ENCODE results near the gene C8A.

C8A gene
- total RNA-seq: 0 reads per million in 2 donors

DNA sequence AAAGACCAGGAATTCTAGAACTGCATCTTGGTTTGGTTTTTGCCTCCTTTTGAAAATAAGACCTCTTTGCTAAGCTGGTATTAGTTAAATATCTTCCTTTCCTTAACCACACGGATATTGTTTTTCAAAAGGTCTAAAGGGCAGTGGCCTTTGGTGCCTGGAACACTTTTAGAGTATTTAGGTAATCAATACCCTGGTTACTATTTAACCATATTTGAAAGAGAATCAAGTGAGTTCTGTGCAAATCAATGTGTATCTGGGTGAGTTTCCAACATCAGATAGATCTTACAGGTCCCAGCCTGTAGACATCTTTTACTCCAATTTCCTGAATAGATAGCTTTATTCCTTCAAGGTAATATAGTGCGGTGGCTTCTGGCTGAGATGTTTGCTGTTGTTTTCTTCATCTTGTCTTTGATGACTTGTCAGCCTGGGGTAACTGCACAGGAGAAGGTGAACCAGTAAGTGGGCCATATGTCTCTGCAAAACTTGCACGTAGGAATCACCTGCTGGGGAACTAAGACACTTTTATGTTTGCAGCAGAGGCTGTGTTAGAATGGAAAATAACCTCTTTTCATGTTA is at the start of gene C8A:
Gene C8A, plus strand, starts transcription at position 277 of the 579 bp plus-strand sequence. Its CDS starts 105 bp downstream, at position 382.
- DNase-seq: no peak

DNA sequence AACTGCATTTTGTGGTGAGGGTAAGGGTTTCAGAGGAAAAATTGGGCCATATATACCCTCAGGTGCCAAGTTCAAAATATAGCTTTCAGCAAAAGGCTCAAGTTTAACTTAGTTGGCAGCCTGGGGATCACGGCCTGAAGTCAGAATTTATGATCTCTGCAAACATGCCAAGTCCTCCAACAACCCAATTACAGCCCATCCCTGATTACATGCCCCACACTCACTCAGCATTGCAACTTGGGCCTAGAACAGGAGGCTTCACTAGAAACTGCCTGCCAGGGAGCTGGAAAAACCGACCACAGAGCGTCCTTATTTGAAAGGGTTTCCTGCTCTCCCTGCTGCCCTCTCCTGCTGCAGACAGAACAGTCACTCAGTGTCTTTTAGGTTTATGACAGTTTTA is 47.8 kb upstream of the C8A start:
- DNase-seq: no peak

DNA sequence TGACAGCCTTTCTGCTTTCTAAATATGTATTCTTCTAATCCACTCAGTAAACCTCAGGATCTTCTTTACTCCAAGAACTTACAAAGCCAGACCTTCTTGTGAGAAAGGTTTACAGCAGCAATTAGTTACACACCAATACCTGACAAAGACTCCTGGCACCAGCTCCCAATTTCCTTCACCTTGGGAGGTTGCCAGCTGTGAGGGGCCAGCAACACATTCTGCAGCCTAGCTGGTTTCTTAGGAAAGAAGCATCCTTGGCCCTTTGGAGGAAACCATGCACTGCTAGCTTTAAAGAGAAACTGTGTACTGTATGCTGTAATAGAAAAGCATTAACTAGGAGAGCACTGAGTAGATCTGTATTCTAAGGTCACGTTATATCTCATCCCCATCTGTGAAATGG is 46.2 kb upstream of the C8A start:
- no peak for DNase-seq

- no peak for DNase-seq
These were observed 43.3 kb upstream of the C8A start for GRCh38 chr1:56811331-56811730.

DNA sequence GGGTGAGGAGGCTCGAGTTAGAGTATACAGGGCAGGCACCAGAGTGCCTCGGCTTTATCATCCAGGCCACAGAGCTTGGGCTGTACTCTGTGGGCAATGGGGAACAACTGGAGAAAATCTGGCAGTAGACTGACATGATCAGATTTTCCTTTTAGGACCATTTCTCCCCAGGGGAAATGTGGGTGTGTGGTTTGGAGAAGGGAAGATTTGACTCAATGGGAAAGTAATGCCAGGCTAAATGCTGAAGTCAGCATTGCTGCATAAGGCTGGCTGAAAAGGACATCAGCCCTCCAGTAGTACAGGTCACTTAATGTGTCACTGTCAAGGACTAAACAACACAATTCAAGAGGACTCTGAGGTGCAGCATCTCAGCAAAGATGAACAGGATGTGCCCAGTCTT is 40.4 kb upstream of the C8A start:
- no peak for DNase-seq

DNA sequence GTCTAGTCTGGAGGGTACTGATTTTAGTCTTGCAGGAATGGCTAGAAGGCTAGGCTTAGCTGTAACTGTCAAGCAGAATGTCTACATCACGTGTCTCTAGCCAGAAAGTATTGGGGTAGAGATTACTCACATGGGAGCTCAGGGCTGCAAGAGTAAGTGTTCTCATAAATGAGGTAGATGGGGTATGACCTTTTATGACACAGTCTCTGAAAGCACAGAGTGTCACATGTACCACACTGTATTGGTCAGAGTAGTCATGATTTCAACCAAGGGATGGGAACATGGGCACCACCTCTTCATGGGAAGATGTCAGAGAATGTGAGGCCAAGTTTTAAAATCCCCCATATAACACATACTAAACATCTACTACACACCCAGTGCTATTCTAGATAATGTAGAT is 38.3 kb upstream of the C8A start:
- DNase-seq: no peak

- DNase-seq: no peak
These were observed 37.7 kb upstream of the C8A start for GRCh38 chr1:56816909-56817308.

- DNase-seq: no peak
These were observed 36.7 kb upstream of the C8A start for GRCh38 chr1:56817716-56818463.

DNA sequence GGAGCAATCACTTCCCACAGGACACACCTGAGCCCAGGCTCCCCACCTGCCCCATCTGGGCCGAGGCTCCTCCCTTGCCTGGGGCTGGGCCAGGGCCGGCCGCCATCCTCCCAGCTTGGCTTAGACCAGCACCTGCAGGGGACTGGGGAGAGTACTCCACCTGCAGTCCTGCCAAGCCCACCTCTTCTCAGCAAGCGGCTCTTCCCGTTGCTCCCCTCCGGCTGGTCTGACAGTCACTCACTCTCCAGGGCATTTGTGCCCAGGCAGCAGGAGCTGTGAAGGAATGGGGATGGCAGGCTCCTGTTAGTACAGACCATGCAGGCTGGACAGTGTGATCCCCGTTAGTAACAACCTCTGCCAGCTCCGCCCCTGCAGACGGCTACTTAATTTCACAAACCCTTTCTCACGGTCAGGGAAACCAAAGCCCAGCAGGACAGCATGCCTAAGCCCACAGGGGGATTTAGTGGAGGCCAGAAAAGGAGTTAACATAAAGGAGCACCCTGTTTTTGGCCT is 35.2 kb upstream of the C8A start, which contains the start of gene FYB2:
Gene FYB2, minus strand, starts transcription at position 18 of the 513 bp plus-strand sequence. CDS start 114 bp downstream, outside the sequence.
- DNase-seq: no peak

DNA sequence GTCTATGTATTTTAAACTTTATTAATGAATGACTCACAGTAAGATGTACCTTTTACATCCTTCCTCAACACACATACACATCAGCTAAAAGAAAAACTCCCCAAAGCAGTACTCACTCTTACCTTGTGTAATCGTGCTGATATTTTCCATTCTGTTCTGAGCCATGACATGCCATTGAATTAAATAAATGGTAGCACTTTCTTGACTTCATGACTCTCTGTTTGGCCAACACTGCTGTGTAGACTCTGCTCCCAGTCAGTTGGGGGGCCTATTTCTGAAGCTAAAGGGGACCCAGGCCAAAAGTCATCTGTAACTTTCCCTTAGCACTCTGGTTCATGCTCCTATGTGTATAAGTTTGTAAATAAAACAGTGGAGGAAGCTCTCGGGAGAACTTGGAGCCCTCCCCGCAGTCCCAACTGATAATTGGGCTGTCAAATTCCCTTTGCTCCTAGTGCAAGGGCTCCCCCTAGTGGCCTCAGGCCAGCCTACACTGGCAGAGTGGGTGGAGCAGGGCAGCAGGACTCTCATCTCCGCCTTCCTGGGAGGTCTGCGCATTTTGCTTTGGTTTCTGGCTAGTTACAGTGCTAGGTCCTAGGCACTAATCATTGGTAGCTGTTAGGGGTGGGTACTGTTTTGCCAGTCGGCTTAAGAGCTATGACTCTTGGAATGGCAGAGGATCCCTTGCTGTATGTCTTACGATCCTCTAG is 33.7 kb upstream of the C8A start:
- peak in 3 of 5 experiments; percentile 36 to 49 (median 47) for DNase-seq

GRCh38 chr1:56821462-56821797 is 33.2 kb upstream of the C8A start:
- no peak for DNase-seq

- DNase-seq: no peak
These were observed 30.3 kb upstream of the C8A start for GRCh38 chr1:56824271-56824670.

DNA sequence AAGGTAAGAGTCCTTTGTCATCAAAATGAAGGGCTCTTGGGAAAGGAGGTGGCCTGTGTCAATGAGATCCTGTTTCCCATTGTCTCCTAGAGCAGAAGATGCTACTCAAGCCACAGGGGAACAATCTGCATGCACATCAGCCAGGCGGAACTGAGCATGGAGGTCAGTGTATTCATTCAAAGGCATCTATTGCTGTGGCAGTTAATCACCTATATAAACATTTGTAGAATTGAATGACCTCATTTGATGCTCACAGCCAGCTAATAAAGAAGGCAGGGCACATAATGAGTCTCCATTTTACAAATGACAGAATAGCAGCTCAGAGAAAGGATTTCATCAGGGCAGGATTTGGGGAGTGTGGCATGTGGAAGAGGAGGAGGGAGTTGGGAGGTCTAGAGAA is 29.7 kb upstream of the C8A start:
- DNase-seq: no peak

GRCh38 chr1:56825436-56825835 is 29.2 kb upstream of the C8A start:
- DNase-seq: no peak

DNA sequence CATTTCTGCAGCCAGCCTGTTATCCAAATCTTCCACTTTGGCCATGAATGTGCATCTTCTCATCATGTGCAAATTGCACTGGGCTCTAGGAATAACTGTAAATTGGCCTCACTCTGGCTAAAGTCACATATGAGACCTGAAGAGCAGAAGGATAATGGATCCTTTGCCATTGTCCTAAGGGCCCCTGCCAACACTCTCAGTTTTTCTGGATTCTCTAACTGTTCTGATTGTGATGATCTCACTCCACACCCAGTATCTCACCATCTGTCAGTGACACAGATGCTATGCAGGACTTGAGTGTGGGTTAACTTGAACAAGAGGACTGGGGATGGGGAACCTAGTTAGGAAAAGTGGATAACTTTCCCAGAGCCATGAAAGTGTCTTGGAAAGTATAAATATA is 26.9 kb upstream of the C8A start:
- no peak for DNase-seq

GRCh38 chr1:56830052-56830451 is 24.5 kb upstream of the C8A start:
- no peak for DNase-seq

- peak; percentile 15 to 60 (median 42) for DNase-seq
These were observed 22.5 kb upstream of the C8A start for GRCh38 chr1:56831871-56832693.

GRCh38 chr1:56833088-56833487 is 21.5 kb upstream of the C8A start:
- no peak for DNase-seq

GRCh38 chr1:56834137-56834900 is 20.3 kb upstream of the C8A start:
- no peak for DNase-seq

GRCh38 chr1:56835657-56836056 is 18.9 kb upstream of the C8A start:
- DNase-seq: no peak

GRCh38 chr1:56836359-56836758 is 18.2 kb upstream of the C8A start:
- no peak for DNase-seq
